SK-N-MC (cell line): Measurements from ENCODE around the gene AGRP.

Experiments used
- DNase-seq: peaks from one replicate; pipeline ENCODE4 v3.0.0-alpha.2; 2011; ENCODE audit warnings: low read depth, low spot score
- H3K27ac ChIP-seq: fragments of 200-600 bp; sonication (generic); 2 replicates; pipeline ENCODE4 v1.5.1; 2016; ENCODE audit warnings: mixed run types
- H3K36me3 ChIP-seq: fragments of 200-600 bp; sonication (generic); 2 replicates; pipeline ENCODE4 v1.6.1; 2017; ENCODE audit warnings: antibody characterized with exemption, low read length, mixed read lengths; ENCODE audit not compliant: insufficient read depth
- H3K4me3 ChIP-seq: fragments of 200-600 bp; sonication (generic); 2 replicates; pipeline ENCODE4 v1.5.1; 2016
- H3K9ac ChIP-seq: fragments of 200-600 bp; sonication (generic); 2 replicates; pipeline ENCODE4 v1.8.0; 2017; ENCODE audit warnings: mixed run types, mixed read lengths; ENCODE audit not compliant: insufficient read length
- H3K9me3 ChIP-seq: fragments of 200-600 bp; sonication (generic); 2 replicates; pipeline ENCODE4 v1.6.1; 2017; ENCODE audit warnings: low read depth, mild to moderate bottlenecking, antibody characterized with exemption, low read length, moderate library complexity, mixed read lengths
- EZH2 ChIP-seq: fragments of 200-600 bp; sonication (generic); IDR thresholded peaks from one replicate; pipeline ENCODE4 v1.6.1; 2017; ENCODE audit warnings: antibody characterized with exemption
- FOXP2 ChIP-seq: optimal IDR thresholded peaks from 2 replicates; pipeline ENCODE3; 2011; ENCODE audit warnings: mild to moderate bottlenecking, moderate library complexity; ENCODE audit not compliant: insufficient read depth; ENCODE audit errors: extremely low read length, control extremely low read depth
- POLR2AphosphoS5 ChIP-seq: IDR thresholded peaks from 2 replicates; pipeline ENCODE4 v1.6.1; 2012; ENCODE audit warnings: mild to moderate bottlenecking, low read depth, low read length, borderline replicate concordance

The AGRP gene

GRCh38 chr16:67445126-67445426 is 38.3 kb downstream of the AGRP start:
- no peak overlapping the region for H3K9ac ChIP-seq
- H3K36me3 ChIP-seq, result no peaks in the 10 kb centered on the region
- TF ChIP-seq FOXP2 (no peak), EZH2 (no peak), POLR2AphosphoS5 (no peak)
- DNase-seq, result no peak
- no peaks in the 10 kb centered on the region for H3K9me3 ChIP-seq
- H3K27ac ChIP-seq, result no peak overlapping the region
- H3K4me3 ChIP-seq, result no peak overlapping the region

- no peak overlapping the region for H3K9ac ChIP-seq
- no peak for TF ChIP-seq FOXP2
- TF ChIP-seq POLR2AphosphoS5, result no peak
- no peak for TF ChIP-seq EZH2
- H3K36me3 ChIP-seq, result no peaks in the 10 kb centered on the region
- no peak overlapping the region for H3K27ac ChIP-seq
- H3K4me3 ChIP-seq, result no peak overlapping the region
- DNase-seq, result no peak
- no peaks in the 10 kb centered on the region for H3K9me3 ChIP-seq
Measured at GRCh38 chr16:67444259-67445125, 38.9 kb downstream of the AGRP start.

GRCh38 chr16:67443265-67443664 is 40.1 kb downstream of the AGRP start:
- Histone ChIP-seq H3K27ac (no peak overlapping the region), H3K4me3 (no peak overlapping the region)

GRCh38 chr16:67442581-67443255 is 40.6 kb downstream of the AGRP start:
- Histone ChIP-seq H3K9me3 (no peaks in the 10 kb centered on the region), H3K9ac (no peak overlapping the region), H3K27ac (no peak overlapping the region), H3K4me3 (no peak overlapping the region), H3K36me3 (no peaks in the 10 kb centered on the region)
- TF ChIP-seq FOXP2 (no peak), POLR2AphosphoS5 (no peak), EZH2 (no peak)
- DNase-seq, result no peak

More at GRCh38 chr16:67443265-67443664, 40.1 kb downstream of the AGRP start:
- no peaks in the 10 kb centered on the region for H3K9me3 ChIP-seq
- TF ChIP-seq EZH2 (no peak), POLR2AphosphoS5 (no peak), FOXP2 (no peak)
- H3K36me3 ChIP-seq, result no peaks in the 10 kb centered on the region
- H3K9ac ChIP-seq, result no peak overlapping the region
- DNase-seq, result no peak

GRCh38 chr16:67441907-67442306 is 41.4 kb downstream of the AGRP start:
- H3K27ac ChIP-seq, result no peak overlapping the region
- no peak overlapping the region for H3K9ac ChIP-seq
- no peak for DNase-seq
- TF ChIP-seq POLR2AphosphoS5 (no peak), FOXP2 (no peak), EZH2 (no peak)
- no peaks in the 10 kb centered on the region for H3K9me3 ChIP-seq
- no peak overlapping the region for H3K4me3 ChIP-seq
- no peaks in the 10 kb centered on the region for H3K36me3 ChIP-seq

- Histone ChIP-seq H3K9ac (no peak overlapping the region), H3K9me3 (no peaks in the 10 kb centered on the region), H3K27ac (no peak overlapping the region), H3K36me3 (no peaks in the 10 kb centered on the region), H3K4me3 (no peak overlapping the region)
- no peak for DNase-seq
- TF ChIP-seq EZH2, result no peak
- TF ChIP-seq POLR2AphosphoS5, result no peak
- TF ChIP-seq FOXP2, result no peak
Measured at GRCh38 chr16:67441271-67441753, 42.0 kb downstream of the AGRP start.

- TF ChIP-seq EZH2 (no peak), FOXP2 (no peak), POLR2AphosphoS5 (no peak)
- H3K36me3 ChIP-seq, result no peaks in the 10 kb centered on the region
Measured at GRCh38 chr16:67438824-67439393, 44.4 kb downstream of the AGRP start.

GRCh38 chr16:67438098-67438791 is 45.1 kb downstream of the AGRP start:
- Histone ChIP-seq H3K9ac (no peak overlapping the region), H3K27ac (no peak overlapping the region), H3K4me3 (no peak overlapping the region), H3K36me3 (no peaks in the 10 kb centered on the region), H3K9me3 (no peaks in the 10 kb centered on the region)
- TF ChIP-seq POLR2AphosphoS5 (no peak), EZH2 (no peak), FOXP2 (no peak)
- DNase-seq, result no peak

More at GRCh38 chr16:67438824-67439393, 44.4 kb downstream of the AGRP start:
- DNase-seq, result no peak
- H3K9ac ChIP-seq, result no peak overlapping the region
- H3K27ac ChIP-seq, result no peak overlapping the region
- no peaks in the 10 kb centered on the region for H3K9me3 ChIP-seq
- H3K4me3 ChIP-seq, result no peak overlapping the region
